RWPE2 (cell line): ENCODE data around the gene DHRS11.

Source experiments
- ATAC-seq: fragments of 200-7000 bp; cut with Tn5 transposase; 3 replicates; pipeline ENCODE4 v1.9.1; 2021; ENCODE audit warnings: low read depth
- DNase-seq: peaks from one replicate; pipeline ENCODE4 v3.0.0-alpha.2; 2020; ENCODE audit warnings: low spot score
- H3K27ac ChIP-seq: fragments of 450-650 bp; 2 replicates; pipeline ENCODE4 v1.5.1; 2017; ENCODE audit warnings: mild to moderate bottlenecking; ENCODE audit not compliant: poor library complexity, severe bottlenecking
- H3K27me3 ChIP-seq: fragments of 250-450 bp; sonication (Bioruptor Pico); 2 replicates; pipeline ENCODE4 v1.5.1; 2021; ENCODE audit warnings: mild to moderate bottlenecking, moderate library complexity; ENCODE audit not compliant: insufficient read depth, poor library complexity, severe bottlenecking
- H3K36me3 ChIP-seq: fragments of 250-450 bp; sonication (Bioruptor Pico); 2 replicates; pipeline ENCODE4 v1.5.1; 2020; ENCODE audit warnings: low read depth, mild to moderate bottlenecking, moderate library complexity
- H3K4me1 ChIP-seq: fragments of 250-450 bp; sonication (Bioruptor Pico); 2 replicates; pipeline ENCODE4 v1.5.1; 2021; ENCODE audit warnings: mild to moderate bottlenecking, moderate library complexity; ENCODE audit not compliant: insufficient read depth, poor library complexity, severe bottlenecking
- H3K4me3 ChIP-seq: fragments of 250-450 bp; sonication (Bioruptor Pico); 2 replicates; pipeline ENCODE4 v1.5.1; 2021; ENCODE audit warnings: mild to moderate bottlenecking, moderate library complexity; ENCODE audit not compliant: severe bottlenecking
- H3K9me3 ChIP-seq: fragments of 250-450 bp; sonication (Bioruptor Pico); 2 replicates; pipeline ENCODE4 v1.5.1; 2021; ENCODE audit warnings: mild to moderate bottlenecking, moderate library complexity; ENCODE audit not compliant: severe bottlenecking
- CTCF ChIP-seq: fragments of 450-650 bp; IDR thresholded peaks from one replicate; pipeline ENCODE4 v1.5.1; 2017; ENCODE audit warnings: mild to moderate bottlenecking, moderate library complexity; ENCODE audit not compliant: poor library complexity, severe bottlenecking

DHRS11 gene

GRCh38 chr17:36613155-36613554 is 21.5 kb downstream of the DHRS11 start:
- DNase-seq (no peak), ATAC-seq (no peak)
- H3K36me3 ChIP-seq: no peaks in the 10 kb centered on the region
- H3K27ac ChIP-seq: no peak overlapping the region
- H3K27me3 ChIP-seq: no peaks in the 10 kb centered on the region
- no peak overlapping the region for H3K4me3 ChIP-seq
- TF ChIP-seq CTCF: no peak
- no peaks in the 10 kb centered on the region for H3K9me3 ChIP-seq
- H3K4me1 ChIP-seq: peaks cover 10% of the 10 kb centered on the region

- ATAC-seq (no peak), DNase-seq (no peak)
- H3K4me1 ChIP-seq: peaks cover 10% of the 10 kb centered on the region
- no peaks in the 10 kb centered on the region for H3K27me3 ChIP-seq
- H3K9me3 ChIP-seq: no peaks in the 10 kb centered on the region
- H3K27ac ChIP-seq: no peak overlapping the region
- no peak for TF ChIP-seq CTCF
- no peak overlapping the region for H3K4me3 ChIP-seq
- no peaks in the 10 kb centered on the region for H3K36me3 ChIP-seq
Observed at GRCh38 chr17:36614081-36614480, 22.4 kb downstream of the DHRS11 start.

GRCh38 chr17:36614933-36615332 is 23.3 kb downstream of the DHRS11 start:
- Histone ChIP-seq H3K27ac (no peak overlapping the region), H3K9me3 (no peaks in the 10 kb centered on the region), H3K36me3 (no peaks in the 10 kb centered on the region), H3K4me3 (no peak overlapping the region), H3K27me3 (no peaks in the 10 kb centered on the region), H3K4me1 (peaks cover 10% of the 10 kb centered on the region)
- no peak for TF ChIP-seq CTCF
- DNase-seq: no peak
- ATAC-seq: no peak

- H3K36me3 ChIP-seq: no peaks in the 10 kb centered on the region
- H3K4me1 ChIP-seq: peaks cover 8% of the 10 kb centered on the region
- H3K27me3 ChIP-seq: no peaks in the 10 kb centered on the region
- no peak overlapping the region for H3K4me3 ChIP-seq
- DNase-seq (no peak), ATAC-seq (no peak)
- TF ChIP-seq CTCF: no peak
- no peak overlapping the region for H3K27ac ChIP-seq
- H3K9me3 ChIP-seq: no peaks in the 10 kb centered on the region
Observed at GRCh38 chr17:36616061-36617029, 24.7 kb downstream of the DHRS11 start.

GRCh38 chr17:36617773-36618172 is 26.1 kb downstream of the DHRS11 start:
- Histone ChIP-seq H3K27me3 (no peaks in the 10 kb centered on the region), H3K27ac (no peak overlapping the region), H3K4me1 (no peaks in the 10 kb centered on the region), H3K36me3 (no peaks in the 10 kb centered on the region), H3K9me3 (no peaks in the 10 kb centered on the region), H3K4me3 (no peak overlapping the region)
- DNase-seq (no peak), ATAC-seq (no peak)
- no peak for TF ChIP-seq CTCF
